B cell (primary cell): ENCODE data around the gene ITGB4. TPM values are rescaled to one million over a fixed set of nuclear protein-coding genes. Genes with fewer than 3 reads are reported as not detected.

Experiments used
- ATAC-seq: fragments of 200-7000 bp; cut with Tn5 transposase; one replicate; pipeline ENCODE4 v1.10.0; 2021; ENCODE audit warnings: low read depth, mild to moderate bottlenecking, moderate number of reproducible peaks, moderate library complexity
- CTCF ChIA-PET: fragments of 350-600 bp; sonication (Branson Sonifier 250); formaldehyde crosslinking; loops from one replicate; lab custom pipeline; 2021; ENCODE audit warnings: antibody characterized with exemption, inconsistent platforms; lab: Charles Lee
- POLR2A ChIA-PET: fragments of 350-600 bp; sonication (Branson Sonifier 250); formaldehyde crosslinking; loops from one replicate; lab custom pipeline; 2021; ENCODE audit warnings: antibody characterized with exemption; lab: Charles Lee
- DNase-seq: peaks from one replicate; pipeline ENCODE4 v3.0.0; 2013
- H2AFZ ChIP-seq: 2 replicates; pipeline ENCODE4 v1.6.1; 2012; ENCODE audit warnings: mild to moderate bottlenecking, low read depth, low read length; ENCODE audit not compliant: insufficient read depth, poor library complexity, severe bottlenecking
- H3K27ac ChIP-seq, 2 donors: 1 replicate in 1 of 2; 2 replicates in 1 of 2; pipeline ENCODE4 v1.5.1; 2012 to 2013; ENCODE audit warnings: low read length in 2 of 2, mild to moderate bottlenecking in 2 of 2, moderate library complexity in 1 of 2
- H3K27me3 ChIP-seq, 4 experiments: fragments of 200-600 bp in 1 of 4; sonication (generic) in 1 of 4; replicated peaks in 1 of 4; 1 replicate in 2 of 4; 2 replicates in 2 of 4; pipeline versions ENCODE4 v1.6.1 to v1.7.0; 2013 to 2016; ENCODE audit warnings: low read length in 3 of 4, mild to moderate bottlenecking in 2 of 4, mixed read lengths in 1 of 4, moderate library complexity in 1 of 4; ENCODE audit not compliant: insufficient read depth in 4 of 4, control insufficient read depth in 3 of 4; ENCODE audit errors: control extremely low read depth in 1 of 4
- H3K36me3 ChIP-seq, 2 experiments: replicated peaks in 1 of 2; 1 replicate in 1 of 2; 2 replicates in 1 of 2; pipeline versions ENCODE4 v1.6.1 to v1.7.1; 2013; ENCODE audit warnings: low read length in 1 of 2; ENCODE audit not compliant: insufficient read depth in 2 of 2, control insufficient read depth in 1 of 2; ENCODE audit errors: control extremely low read depth in 1 of 2, extremely low read depth in 1 of 2
- H3K4me1 ChIP-seq, 2 donors: fragments of 200-600 bp in 1 of 2; sonication (generic) in 1 of 2; 1 replicate in 1 of 2; 2 replicates in 1 of 2; pipeline versions ENCODE4 v1.5.1 to v1.6.1; 2013 to 2017; ENCODE audit warnings: low read length in 2 of 2; ENCODE audit not compliant: control insufficient read depth in 2 of 2, insufficient read depth in 2 of 2
- H3K4me2 ChIP-seq: replicated peaks from 2 replicates; pipeline ENCODE3; 2012; ENCODE audit warnings: mild to moderate bottlenecking, low read depth, low read length; ENCODE audit not compliant: poor library complexity, severe bottlenecking
- H3K4me3 ChIP-seq, 5 experiments: fragments of 200-600 bp in 1 of 5; sonication (generic) in 1 of 5; 1 replicate in 3 of 5; 2 replicates in 2 of 5; pipeline versions ENCODE4 v1.5.1 to v1.7.0; 2011 to 2016; ENCODE audit warnings: low read length in 4 of 5, mild to moderate bottlenecking in 4 of 5, low read depth in 2 of 5, control low read depth in 1 of 5, moderate library complexity in 1 of 5; ENCODE audit not compliant: insufficient read depth in 1 of 5; ENCODE audit errors: control extremely low read depth in 1 of 5, extremely low read depth in 1 of 5
- H3K79me2 ChIP-seq: fragments of 200-600 bp; sonication (generic); one replicate; pipeline ENCODE4 v1.6.0; 2016; ENCODE audit warnings: low read length; ENCODE audit not compliant: control insufficient read depth, insufficient read depth
- H3K9ac ChIP-seq: fragments of 200-600 bp; sonication (generic); 2 replicates; pipeline ENCODE4 v1.6.1; 2017; ENCODE audit warnings: mild to moderate bottlenecking, low read length, moderate library complexity
- H3K9me3 ChIP-seq, 3 donors: one replicate each; pipeline versions ENCODE4 v1.6.1 to v1.7.1; 2013; ENCODE audit warnings: low read length in 2 of 3; ENCODE audit not compliant: control insufficient read depth in 2 of 3, insufficient read depth in 1 of 3; ENCODE audit errors: control extremely low read depth in 1 of 3
- H4K20me1 ChIP-seq: 2 replicates; pipeline ENCODE4 v1.6.0; 2012; ENCODE audit warnings: mild to moderate bottlenecking, low read length; ENCODE audit not compliant: insufficient read depth, control insufficient read depth, poor library complexity, severe bottlenecking
- H3K27ac Mint-ChIP-seq: one replicate; pipeline ENCODE4 v1.8.0; 2021; ENCODE audit warnings: mixed read lengths
- H3K27me3 Mint-ChIP-seq: one replicate; pipeline ENCODE4 v1.8.0; 2021; ENCODE audit warnings: mixed read lengths
- H3K4me1 Mint-ChIP-seq: one replicate; pipeline ENCODE4 v1.8.0; 2021; ENCODE audit warnings: mixed read lengths
- H3K4me3 Mint-ChIP-seq: one replicate; pipeline ENCODE4 v1.8.0; 2021; ENCODE audit warnings: mixed read lengths
- H3K9me3 Mint-ChIP-seq: one replicate; pipeline ENCODE4 v1.8.0; 2022; ENCODE audit warnings: mixed read lengths; ENCODE audit not compliant: insufficient read depth
- EZH2 ChIP-seq: IDR thresholded peaks from 2 replicates; pipeline ENCODE4 v1.6.1; 2012; ENCODE audit warnings: borderline replicate concordance, low read depth, mild to moderate bottlenecking, moderate library complexity, low read length; ENCODE audit not compliant: insufficient read depth, poor library complexity, severe bottlenecking
- WGBS: methylation state at CpG from one replicate; pipeline ENCODE4 v1.1.5; 2013; ENCODE audit warnings: missing lambda C conversion rate; ENCODE audit not compliant: insufficient coverage; 5-methylcytosine and 5-hydroxymethylcytosine counted together
- intact Hi-C: fragments of 100-400 bp; cut with micrococcal nuclease; formaldehyde crosslinking; loops from one replicate; pipeline ENCODE4 v1.10.0; 2022
- polyA plus RNA-seq: library from polyadenylated mRNA; depleted of rRNA; stranded (reverse); fragments of >200 nt; gene quantifications from 2 replicates; pipeline ENCODE4 v1.2.3, GENCODE V29; 2012
- total RNA-seq, 2 donors: library from RNA; stranded (reverse); fragments of 120-200 nt in 1 of 2; gene quantifications; 1 replicate in 1 of 2; 2 replicates in 1 of 2; pipeline versions ENCODE4 v1.2.3 to v1.2.4, GENCODE V29; 2013 to 2022
- TF ChIP-seq, protein P1 (sequence below): fragments of 200-600 bp; IDR thresholded peaks from one replicate; pipeline ENCODE4 v1.8.0; 2022; ENCODE audit warnings: antibody characterized with exemption, mild to moderate bottlenecking

The ITGB4 gene
- total and polyA plus RNA-seq, 2 donors (not counting 1 experiment from before 2014, with no cell fraction given), result 0.12 to 0.81 TPM

DNA sequence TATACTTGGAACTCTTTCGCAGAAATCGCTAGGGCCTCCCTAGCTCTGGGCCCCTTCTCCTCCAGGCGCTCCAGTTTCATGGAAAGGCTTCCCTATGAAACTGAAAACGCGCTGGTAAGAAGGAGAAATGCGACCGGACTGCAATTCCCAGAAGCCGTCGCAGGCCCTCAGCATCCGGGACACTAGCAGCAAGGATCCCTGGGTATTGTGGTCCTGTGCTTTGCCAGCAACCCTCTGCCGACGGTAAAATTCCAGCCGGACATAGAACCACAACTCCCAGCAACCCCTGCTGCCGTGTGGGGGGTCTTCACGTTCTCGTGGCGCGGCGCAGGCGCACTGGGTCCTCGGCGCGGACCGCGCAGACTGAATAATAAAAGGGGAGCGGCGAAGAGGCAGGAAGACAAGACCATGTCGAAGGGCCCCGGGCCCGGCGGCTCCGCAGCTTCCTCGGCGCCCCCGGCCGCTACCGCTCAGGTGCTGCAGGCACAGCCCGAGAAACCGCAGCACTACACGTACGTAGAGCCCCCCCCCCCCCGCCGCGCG, 63.3 kb downstream of the ITGB4 start, which contains the start of gene UNK:
UNK (plus strand) TSS at position 334 of the 543 bp plus-strand sequence; CDS start at position 409, 75 bp downstream.
- Histone ChIP-seq H3K4me1 (peaks cover 42 to 49% of the 10 kb centered on the region in 2 donors), H3K4me2 (peak within 1 kb of the TSS; percentile 83), H2AFZ (peak within 1 kb of the TSS; percentile 65), H3K9ac (peak within 1 kb of the TSS; percentile 88), H3K79me2 (peaks cover 45% of the 10 kb centered on the region), H3K9me3 (no peaks in the 10 kb centered on the region), H3K4me3 (peak within 1 kb of the TSS; percentile 75 to 83 (median 81)), H4K20me1 (peaks cover under 1% of the 10 kb centered on the region), H3K27ac (peak within 1 kb of the TSS; percentile 100), H3K27me3 (no peaks in the 10 kb centered on the region), H3K36me3 (no peaks in the 10 kb centered on the region)
- WGBS, result 2% methylated on average over 41 of the region's 45 CpGs
- peaks cover 53% of the 10 kb centered on the region for H3K4me1 Mint-ChIP-seq
- ChIA-PET CTCF (interaction anchor here (0.6 to 5.2 kb wide), 13 partner anchors 8 to 385 kb away, joined by 3 to 33 read pairs (median 4); partner anchors contain the start of genes GALK1 and WBP2), POLR2A (interaction anchor here (0.6 to 5.5 kb wide), 19 partner anchors 8 to 564 kb away, joined by 3 to 38 read pairs (median 5); partner anchors contain the start of genes GALK1, MRPL38, TRIM65 and UNC13D)
- peak within 1 kb of the TSS; percentile 100 for H3K27ac Mint-ChIP-seq
- DNase-seq (peak; percentile 99), ATAC-seq (peak; percentile 75)
- no peaks in the 10 kb centered on the region for H3K27me3 Mint-ChIP-seq
- peak within 1 kb of the TSS; percentile 96 for H3K4me3 Mint-ChIP-seq
- peaks cover 3% of the 10 kb centered on the region for H3K9me3 Mint-ChIP-seq
- TF ChIP-seq EZH2, result no peak
- TF ChIP-seq, protein P1, sequence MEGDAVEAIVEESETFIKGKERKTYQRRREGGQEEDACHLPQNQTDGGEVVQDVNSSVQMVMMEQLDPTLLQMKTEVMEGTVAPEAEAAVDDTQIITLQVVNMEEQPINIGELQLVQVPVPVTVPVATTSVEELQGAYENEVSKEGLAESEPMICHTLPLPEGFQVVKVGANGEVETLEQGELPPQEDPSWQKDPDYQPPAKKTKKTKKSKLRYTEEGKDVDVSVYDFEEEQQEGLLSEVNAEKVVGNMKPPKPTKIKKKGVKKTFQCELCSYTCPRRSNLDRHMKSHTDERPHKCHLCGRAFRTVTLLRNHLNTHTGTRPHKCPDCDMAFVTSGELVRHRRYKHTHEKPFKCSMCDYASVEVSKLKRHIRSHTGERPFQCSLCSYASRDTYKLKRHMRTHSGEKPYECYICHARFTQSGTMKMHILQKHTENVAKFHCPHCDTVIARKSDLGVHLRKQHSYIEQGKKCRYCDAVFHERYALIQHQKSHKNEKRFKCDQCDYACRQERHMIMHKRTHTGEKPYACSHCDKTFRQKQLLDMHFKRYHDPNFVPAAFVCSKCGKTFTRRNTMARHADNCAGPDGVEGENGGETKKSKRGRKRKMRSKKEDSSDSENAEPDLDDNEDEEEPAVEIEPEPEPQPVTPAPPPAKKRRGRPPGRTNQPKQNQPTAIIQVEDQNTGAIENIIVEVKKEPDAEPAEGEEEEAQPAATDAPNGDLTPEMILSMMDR, result no peak
- intact Hi-C loops, result loop anchor here (1.0 to 2.0 kb wide), 7 partner anchors 19 to 942 kb away; partner anchors contain the start of genes FBF1, GALK1, JMJD6 and METTL23
